NCI-H524 (cell line): ENCODE results near the gene MICAL3.

Experiments used
- DNase-seq, 2 experiments: peaks; one replicate each; lab custom pipeline; 2025; lab: John Stamatoyannopoulos, UW

Gene MICAL3

GRCh38 chr22:17792299-17792698, 232.1 kb downstream of the MICAL3 start:
- DNase-seq = peak in 1 of 2 experiments; percentile 11

- DNase-seq = no peak
These were observed 233.2 kb downstream of the MICAL3 start for GRCh38 chr22:17791196-17791595.

GRCh38 chr22:17789379-17790200, 234.8 kb downstream of the MICAL3 start:
- DNase-seq = peak in 1 of 2 experiments; percentile 73

- no peak for DNase-seq
These were observed 235.6 kb downstream of the MICAL3 start for GRCh38 chr22:17788528-17789378.

- no peak for DNase-seq
These were observed 236.5 kb downstream of the MICAL3 start for GRCh38 chr22:17787716-17788330.

GRCh38 chr22:17787241-17787640, 237.1 kb downstream of the MICAL3 start:
- DNase-seq = no peak

GRCh38 chr22:17786435-17787161, 237.8 kb downstream of the MICAL3 start:
- no peak for DNase-seq

- peak in 1 of 2 experiments; percentile 30 for DNase-seq
These were observed 238.9 kb downstream of the MICAL3 start for GRCh38 chr22:17785185-17786184.

- no peak for DNase-seq
These were observed 239.6 kb downstream of the MICAL3 start for GRCh38 chr22:17784776-17785175.

- DNase-seq = no peak
These were observed 240.4 kb downstream of the MICAL3 start for GRCh38 chr22:17783773-17784480.

GRCh38 chr22:17783312-17783711, 241.0 kb downstream of the MICAL3 start:
- no peak for DNase-seq

- no peak for DNase-seq
These were observed 241.7 kb downstream of the MICAL3 start for GRCh38 chr22:17782621-17783020.

GRCh38 chr22:17782158-17782557, 242.2 kb downstream of the MICAL3 start:
- no peak for DNase-seq

GRCh38 chr22:17781319-17782031, 242.9 kb downstream of the MICAL3 start:
- no peak for DNase-seq

GRCh38 chr22:17780741-17781318, 243.5 kb downstream of the MICAL3 start:
- no peak for DNase-seq

GRCh38 chr22:17780116-17780740, 244.1 kb downstream of the MICAL3 start:
- DNase-seq = no peak

- DNase-seq = no peak
These were observed 244.9 kb downstream of the MICAL3 start for GRCh38 chr22:17779286-17780115.
